Activated CD8-positive, alpha-beta T cell treated with anti-CD3 and anti-CD28 coated beads for 36 hours (primary cell): ENCODE results near the gene RNF220. TPM values are rescaled to one million over a fixed set of nuclear protein-coding genes. Genes with fewer than 3 reads are reported as not detected.
A peak's percentile ranks its signal among the peaks of the same experiment; 100 is the strongest.
"Not testable (repeated sequence)": the region's sequence is repeated elsewhere in the genome, so short reads cannot be mapped to it uniquely, and the experiment has no call there.

Experiments used
- ATAC-seq: fragments of 200-7000 bp; cut with Tn5 transposase; one replicate; pipeline ENCODE4 v1.10.0; 2021; ENCODE audit warnings: mild to moderate bottlenecking, moderate library complexity
- CTCF ChIA-PET: fragments of 350-600 bp; sonication (Branson Sonifier 250); formaldehyde crosslinking; loops from one replicate; lab custom pipeline; 2021; ENCODE audit warnings: antibody characterized with exemption; lab: Charles Lee
- POLR2A ChIA-PET: fragments of 350-600 bp; sonication (Branson Sonifier 250); formaldehyde crosslinking; loops from one replicate; lab custom pipeline; 2021; ENCODE audit warnings: antibody characterized with exemption; lab: Charles Lee
- DNase-seq: peaks from one replicate; pipeline ENCODE4 v3.0.0-alpha.2; 2020
- H3K27ac Mint-ChIP-seq: one replicate; pipeline ENCODE4 v1.8.0; 2021; ENCODE audit warnings: mild to moderate bottlenecking, mixed read lengths
- H3K27me3 Mint-ChIP-seq: one replicate; pipeline ENCODE4 v1.8.0; 2021; ENCODE audit warnings: mixed read lengths
- H3K36me3 Mint-ChIP-seq: one replicate; pipeline ENCODE4 v1.8.0; 2021; ENCODE audit warnings: low read depth, mixed read lengths
- H3K4me1 Mint-ChIP-seq: one replicate; pipeline ENCODE4 v1.8.0; 2021; ENCODE audit warnings: low read depth, mixed read lengths
- H3K4me3 Mint-ChIP-seq: one replicate; pipeline ENCODE4 v1.8.0; 2021; ENCODE audit warnings: mild to moderate bottlenecking, moderate library complexity, mixed read lengths
- H3K9me3 Mint-ChIP-seq: one replicate; pipeline ENCODE4 v1.8.0; 2021; ENCODE audit warnings: mixed read lengths
- intact Hi-C: fragments of 100-400 bp; cut with micrococcal nuclease; formaldehyde crosslinking; loops from one replicate; pipeline ENCODE4 v1.10.0; 2022
- total RNA-seq, 2 experiments: library from RNA; stranded (reverse); gene quantifications; one replicate each; pipeline ENCODE4 v1.2.3, GENCODE V29; 2021
- TF ChIP-seq, protein P1 (sequence below): fragments of 200-600 bp; IDR thresholded peaks from one replicate; pipeline ENCODE4 v1.8.0; 2022; ENCODE audit warnings: antibody characterized with exemption, mild to moderate bottlenecking

Gene RNF220
- total RNA-seq, 2 experiments from 2014 or later, result 71.9 to 79.1 TPM

- no peak for ATAC-seq
- POLR2A ChIA-PET, result interaction anchor here (1.4 to 2.0 kb wide), 4 partner anchors 9 to 58 kb away, joined by 4 to 11 read pairs (median 5); no protein-coding TSS in a partner anchor
These were observed 258.4 kb downstream of the RNF220 start for GRCh38 chr1:44663417-44663816.

DNA sequence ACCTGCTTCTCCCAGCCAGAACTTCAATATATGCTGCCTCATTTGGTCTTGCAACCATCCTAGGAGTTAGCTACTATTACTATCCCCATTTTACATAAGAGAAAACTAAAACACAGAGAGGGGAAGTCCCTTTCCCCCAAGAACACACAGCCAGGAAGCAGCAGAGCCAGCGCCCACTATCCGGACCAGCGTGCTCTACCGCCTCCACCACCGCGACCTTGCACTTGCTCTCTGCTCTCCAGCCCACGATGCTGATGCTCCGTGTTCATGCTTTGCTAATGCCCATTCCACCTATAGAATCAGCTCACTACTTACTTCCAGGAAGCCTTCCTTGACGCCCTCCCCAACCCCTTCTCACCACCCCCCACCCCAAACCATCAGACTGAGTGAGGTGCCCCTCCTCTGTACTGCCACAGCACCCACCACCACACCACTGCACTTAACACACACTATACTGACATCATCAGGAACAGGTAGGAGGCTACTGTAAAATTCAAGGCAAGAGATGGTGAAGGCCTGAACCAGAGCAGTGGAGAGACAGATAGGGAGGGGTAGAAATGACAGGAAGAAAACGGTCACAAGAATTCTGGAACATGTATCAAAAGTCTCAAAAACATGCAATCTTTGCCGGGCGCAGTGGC lies 259.8 kb downstream of the RNF220 start:
- no peaks in the 10 kb centered on the region for H3K9me3 Mint-ChIP-seq
- TF ChIP-seq, protein P1, sequence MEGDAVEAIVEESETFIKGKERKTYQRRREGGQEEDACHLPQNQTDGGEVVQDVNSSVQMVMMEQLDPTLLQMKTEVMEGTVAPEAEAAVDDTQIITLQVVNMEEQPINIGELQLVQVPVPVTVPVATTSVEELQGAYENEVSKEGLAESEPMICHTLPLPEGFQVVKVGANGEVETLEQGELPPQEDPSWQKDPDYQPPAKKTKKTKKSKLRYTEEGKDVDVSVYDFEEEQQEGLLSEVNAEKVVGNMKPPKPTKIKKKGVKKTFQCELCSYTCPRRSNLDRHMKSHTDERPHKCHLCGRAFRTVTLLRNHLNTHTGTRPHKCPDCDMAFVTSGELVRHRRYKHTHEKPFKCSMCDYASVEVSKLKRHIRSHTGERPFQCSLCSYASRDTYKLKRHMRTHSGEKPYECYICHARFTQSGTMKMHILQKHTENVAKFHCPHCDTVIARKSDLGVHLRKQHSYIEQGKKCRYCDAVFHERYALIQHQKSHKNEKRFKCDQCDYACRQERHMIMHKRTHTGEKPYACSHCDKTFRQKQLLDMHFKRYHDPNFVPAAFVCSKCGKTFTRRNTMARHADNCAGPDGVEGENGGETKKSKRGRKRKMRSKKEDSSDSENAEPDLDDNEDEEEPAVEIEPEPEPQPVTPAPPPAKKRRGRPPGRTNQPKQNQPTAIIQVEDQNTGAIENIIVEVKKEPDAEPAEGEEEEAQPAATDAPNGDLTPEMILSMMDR, result no peak
- H3K36me3 Mint-ChIP-seq, result no peaks in the 10 kb centered on the region
- peaks cover 15% of the 10 kb centered on the region for H3K4me1 Mint-ChIP-seq
- POLR2A ChIA-PET, result interaction anchor here (0.6 to 2.0 kb wide), 6 partner anchors 8 to 456 kb away, joined by 3 to 11 read pairs (median 4); partner anchors contain the start of gene ARMH1
- intact Hi-C loops, result no loop called here
- ATAC-seq (peak; percentile 94), DNase-seq (peak; percentile 72)
- no peaks in the 10 kb centered on the region for H3K27me3 Mint-ChIP-seq
- CTCF ChIA-PET, result interaction anchor here (0.7 to 4.8 kb wide), 8 partner anchors 9 to 93 kb away, joined by 3 to 43 read pairs (median 4); partner anchors contain the start of genes ARMH1 and TMEM53
- peak overlapping the region; percentile 7 for H3K4me3 Mint-ChIP-seq
- peak overlapping the region; percentile 39 for H3K27ac Mint-ChIP-seq

More at GRCh38 chr1:44663417-44663816, 258.4 kb downstream of the RNF220 start:
- Mint-ChIP-seq H3K27ac (no peak overlapping the region), H3K36me3 (no peaks in the 10 kb centered on the region), H3K4me1 (peaks cover 15% of the 10 kb centered on the region), H3K9me3 (no peaks in the 10 kb centered on the region), H3K27me3 (no peaks in the 10 kb centered on the region), H3K4me3 (no peak overlapping the region)
- no peak for DNase-seq
- CTCF ChIA-PET, result interaction anchor here (1.3 to 4.8 kb wide), 4 partner anchors 11 to 22 kb away, joined by 4 to 43 read pairs (median 8); partner anchors contain the start of genes ARMH1 and TMEM53
- intact Hi-C loops, result no loop called here
- TF ChIP-seq, protein P1, result no peak

GRCh38 chr1:44666719-44667118 lies 261.7 kb downstream of the RNF220 start:
- CTCF ChIA-PET, ATAC-seq, H3K36me3 Mint-ChIP-seq, DNase-seq, H3K4me3 Mint-ChIP-seq, H3K9me3 Mint-ChIP-seq, POLR2A ChIA-PET, H3K27ac Mint-ChIP-seq, H3K27me3 Mint-ChIP-seq, intact Hi-C loops: not testable (repeated sequence)
- peaks cover 15% of the 10 kb centered on the region for H3K4me1 Mint-ChIP-seq

DNA sequence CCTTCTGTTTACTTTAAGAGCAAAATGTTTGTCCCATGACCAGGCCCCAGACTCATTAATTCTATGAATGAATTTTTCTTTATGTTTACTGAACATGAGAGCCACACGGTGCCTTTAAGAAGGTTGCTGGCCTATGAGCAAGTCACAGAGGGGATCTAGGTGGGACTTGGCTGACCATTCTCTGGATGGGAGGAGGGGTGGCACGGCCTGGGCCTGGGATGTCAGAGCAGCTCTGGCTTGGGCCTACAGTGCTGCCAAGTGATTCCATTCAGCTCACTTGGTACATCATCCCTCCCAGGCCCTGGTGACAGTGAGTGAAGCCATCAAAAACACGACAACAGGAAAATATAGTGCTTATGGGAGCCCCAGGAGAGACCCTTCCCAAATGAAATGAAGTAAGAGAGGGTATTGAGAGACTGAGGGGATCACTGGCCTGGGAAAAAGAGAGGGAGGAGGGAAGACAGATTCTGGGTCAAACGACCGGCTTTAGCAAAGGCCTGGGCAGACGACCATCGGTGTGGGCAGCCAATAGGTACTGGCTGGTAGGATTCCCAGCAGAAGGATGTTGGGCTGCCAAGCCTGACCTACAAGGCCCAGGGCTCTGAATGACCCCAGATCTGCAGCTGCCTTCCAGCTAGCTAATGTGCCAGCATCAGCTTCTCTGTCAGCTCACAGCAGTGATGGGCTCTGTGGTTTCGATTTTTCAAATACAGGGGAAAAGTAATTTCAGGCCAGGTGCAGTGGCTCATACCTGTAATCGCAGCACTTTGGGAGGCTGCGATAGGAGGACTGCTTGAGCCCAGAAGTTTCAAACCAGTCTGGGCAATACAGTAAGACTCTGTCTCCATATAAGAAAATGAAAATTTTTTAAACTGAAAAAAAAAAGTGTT lies 265.9 kb downstream of the RNF220 start:
- ChIA-PET CTCF (interaction anchor here (1.4 to 9.5 kb wide), 2 partner anchors 15 to 19 kb away, joined by 3 to 62 read pairs; no protein-coding TSS in a partner anchor), POLR2A (interaction anchor here (0.9 to 3.0 kb wide), 3 partner anchors 38 to 51 kb away, joined by 3 to 15 read pairs (median 3); no protein-coding TSS in a partner anchor)
- H3K27me3 Mint-ChIP-seq, result no peaks in the 10 kb centered on the region
- no peak overlapping the region for H3K27ac Mint-ChIP-seq
- no peak for DNase-seq
- ATAC-seq, result no peak
- intact Hi-C loops, result no loop called here
- peaks cover 20% of the 10 kb centered on the region for H3K4me1 Mint-ChIP-seq
- H3K36me3 Mint-ChIP-seq, result no peaks in the 10 kb centered on the region
- H3K4me3 Mint-ChIP-seq, result no peak overlapping the region
- H3K9me3 Mint-ChIP-seq, result no peaks in the 10 kb centered on the region
- TF ChIP-seq, protein P1, result no peak

DNA sequence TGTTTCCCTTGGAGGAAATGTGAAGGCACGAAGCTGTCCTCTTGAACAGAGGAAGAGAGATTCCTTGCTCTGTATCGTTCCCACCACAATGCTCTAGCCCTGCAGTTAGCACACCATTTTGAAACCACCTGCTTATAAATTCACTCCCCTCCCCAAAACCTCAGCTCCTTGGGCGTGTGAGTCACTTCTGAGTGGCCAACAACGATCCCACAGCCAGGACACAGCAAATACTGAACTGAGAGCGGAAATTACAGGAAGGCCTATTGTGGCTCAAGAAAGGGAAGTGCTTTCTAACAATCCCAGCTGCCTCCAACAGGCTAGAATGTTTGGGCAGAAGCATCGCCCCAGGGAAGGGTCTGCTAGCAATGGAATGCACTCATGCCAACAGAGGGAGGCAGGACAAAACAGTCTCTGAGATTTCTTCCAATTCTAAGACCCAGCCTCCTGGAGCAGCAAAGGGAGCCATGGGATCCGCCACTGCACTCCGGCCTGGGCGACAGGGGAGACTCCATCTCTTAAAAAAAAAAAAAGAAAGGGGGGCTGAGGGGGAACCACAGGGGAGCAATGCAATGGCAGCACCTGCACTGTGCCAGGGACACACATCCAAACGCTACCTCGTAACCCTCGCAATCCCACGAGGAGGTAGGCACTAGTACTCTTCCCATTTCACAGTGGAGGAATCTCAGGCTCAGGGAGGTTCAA lies 267.4 kb downstream of the RNF220 start:
- Mint-ChIP-seq H3K27me3 (no peaks in the 10 kb centered on the region), H3K4me1 (peaks cover 20% of the 10 kb centered on the region), H3K9me3 (no peaks in the 10 kb centered on the region), H3K27ac (no peak overlapping the region), H3K36me3 (no peaks in the 10 kb centered on the region), H3K4me3 (no peak overlapping the region)
- intact Hi-C loops, result no loop called here
- ChIA-PET CTCF (interaction anchor here (9.5 kb wide), 1 partner anchor 20 kb away, joined by 62 read pairs; no protein-coding TSS in a partner anchor), POLR2A (interaction anchor here (0.6 to 3.0 kb wide), 7 partner anchors 8 to 59 kb away, joined by 3 to 15 read pairs (median 4); no protein-coding TSS in a partner anchor)
- TF ChIP-seq, protein P1, result no peak
- DNase-seq, result peak; percentile 36
- ATAC-seq, result no peak
